ENCODE measurements around the gene FRAS1.

FRAS1 gene

GRCh38 chr4:78018271-78019049, 38.7 kb upstream of the FRAS1 start:
- Histone ChIP-seq H2AFZ (ENCODE audit: low read depth, low read length) (no peak overlapping the region), H3K4me2 (ENCODE audit: insufficient read depth, low read length) (no peak overlapping the region), H3K4me1 (ENCODE audit: insufficient read depth, low read length) (no peaks in the 10 kb centered on the region), H3K9ac (ENCODE audit: low read depth, low read length) (no peak overlapping the region), H3K36me3 (ENCODE audit: insufficient read depth, low read length) (no peaks in the 10 kb centered on the region), H3K4me3 (ENCODE audit: low read depth in 1 of 2, low read length in 2 of 2) (no peak overlapping the region), H3K79me2 (ENCODE audit: insufficient read depth, low read length) (no peaks in the 10 kb centered on the region), H3K27ac (ENCODE audit: low read length) (no peak overlapping the region), H4K20me1 (ENCODE audit: insufficient read depth, low read length) (no peaks in the 10 kb centered on the region), H3K27me3 (ENCODE audit: insufficient read depth, low read length, poor library complexity) (no peaks in the 10 kb centered on the region), H3K9me3 (ENCODE audit: insufficient read depth, low read length, severe bottlenecking) (no peaks in the 10 kb centered on the region)
- DNase-seq (no peak), ATAC-seq (ENCODE audit: insufficient read depth, low read depth) (no peak)
- TF ChIP-seq EZH2 (IDR thresholded peaks at IDR 0.05; ENCODE audit: borderline replicate concordance, low read depth, low read length, severe bottlenecking) (no peak), CTCF (IDR thresholded peaks at IDR 0.05; ENCODE audit: borderline replicate concordance, extremely low read depth, low read length, poor library complexity, severe bottlenecking) (no peak)

- ATAC-seq (ENCODE audit: insufficient read depth, low read depth) (no peak), DNase-seq (no peak)
- Histone ChIP-seq H3K4me2 (ENCODE audit: insufficient read depth, low read length) (no peak overlapping the region), H3K27ac (ENCODE audit: low read length) (no peak overlapping the region), H3K36me3 (ENCODE audit: insufficient read depth, low read length) (no peaks in the 10 kb centered on the region), H3K79me2 (ENCODE audit: insufficient read depth, low read length) (no peaks in the 10 kb centered on the region), H3K4me1 (ENCODE audit: insufficient read depth, low read length) (no peaks in the 10 kb centered on the region), H3K9ac (ENCODE audit: low read depth, low read length) (no peak overlapping the region), H3K27me3 (ENCODE audit: insufficient read depth, low read length, poor library complexity) (no peaks in the 10 kb centered on the region), H2AFZ (ENCODE audit: low read depth, low read length) (no peak overlapping the region), H3K9me3 (ENCODE audit: insufficient read depth, low read length, severe bottlenecking) (no peaks in the 10 kb centered on the region), H4K20me1 (ENCODE audit: insufficient read depth, low read length) (no peaks in the 10 kb centered on the region), H3K4me3 (ENCODE audit: low read depth in 1 of 2, low read length in 2 of 2) (no peak overlapping the region)
- TF ChIP-seq EZH2 (IDR thresholded peaks at IDR 0.05; ENCODE audit: borderline replicate concordance, low read depth, low read length, severe bottlenecking) (no peak), CTCF (IDR thresholded peaks at IDR 0.05; ENCODE audit: borderline replicate concordance, extremely low read depth, low read length, poor library complexity, severe bottlenecking) (no peak)
Measured at GRCh38 chr4:78019414-78019813, 37.7 kb upstream of the FRAS1 start.

GRCh38 chr4:78020677-78021076, 36.4 kb upstream of the FRAS1 start:
- Histone ChIP-seq H3K36me3 (ENCODE audit: insufficient read depth, low read length) (no peaks in the 10 kb centered on the region), H3K79me2 (ENCODE audit: insufficient read depth, low read length) (no peaks in the 10 kb centered on the region), H4K20me1 (ENCODE audit: insufficient read depth, low read length) (no peaks in the 10 kb centered on the region), H3K9me3 (ENCODE audit: insufficient read depth, low read length, severe bottlenecking) (no peaks in the 10 kb centered on the region), H2AFZ (ENCODE audit: low read depth, low read length) (no peak overlapping the region), H3K9ac (ENCODE audit: low read depth, low read length) (no peak overlapping the region), H3K4me2 (ENCODE audit: insufficient read depth, low read length) (no peak overlapping the region), H3K4me3 (ENCODE audit: low read depth in 1 of 2, low read length in 2 of 2) (no peak overlapping the region), H3K27ac (ENCODE audit: low read length) (no peak overlapping the region), H3K27me3 (ENCODE audit: insufficient read depth, low read length, poor library complexity) (no peaks in the 10 kb centered on the region), H3K4me1 (ENCODE audit: insufficient read depth, low read length) (no peaks in the 10 kb centered on the region)
- TF ChIP-seq CTCF (IDR thresholded peaks at IDR 0.05; ENCODE audit: borderline replicate concordance, extremely low read depth, low read length, poor library complexity, severe bottlenecking) (no peak), EZH2 (IDR thresholded peaks at IDR 0.05; ENCODE audit: borderline replicate concordance, low read depth, low read length, severe bottlenecking) (no peak)
- DNase-seq (no peak), ATAC-seq (ENCODE audit: insufficient read depth, low read depth) (no peak)

All from DND-41 (cell line).